GM20431 (cell line): ENCODE results near the gene PRDX6.

Experiments
- in situ Hi-C: fragments of 300-500 bp; cut with MseI, MboI; formaldehyde crosslinking; loops from one replicate; pipeline ENCODE4 v1.15.0; 2020; ENCODE audit warnings: low sequenced_read_pairs; ENCODE audit not compliant: unreplicated experiment

PRDX6 gene

GRCh38 chr1:173477286-173478093 lies at the start of gene PRDX6:
Gene PRDX6 (plus strand): TSS chr1:173477335. CDS start chr1:173477398, 63 bp downstream.
- in situ Hi-C loops = no loop called here

- in situ Hi-C loops = loop anchor here (25.0 kb wide), 1 partner anchor 408 kb away; no protein-coding TSS in a partner anchor
These were observed 47.4 kb upstream of the PRDX6 start for GRCh38 chr1:173429471-173430402.

GRCh38 chr1:173430677-173431303 lies 46.3 kb upstream of the PRDX6 start:
- in situ Hi-C loops = loop anchor here (25.0 kb wide), 1 partner anchor 407 kb away; no protein-coding TSS in a partner anchor

- in situ Hi-C loops = loop anchor here (25.0 kb wide), 1 partner anchor 406 kb away; no protein-coding TSS in a partner anchor
These were observed 45.7 kb upstream of the PRDX6 start for GRCh38 chr1:173431304-173432045.

- in situ Hi-C loops = loop anchor here (25.0 kb wide), 1 partner anchor 405 kb away; no protein-coding TSS in a partner anchor
These were observed 44.8 kb upstream of the PRDX6 start for GRCh38 chr1:173432331-173432730.

- in situ Hi-C loops = loop anchor here (25.0 kb wide), 1 partner anchor 403 kb away; no protein-coding TSS in a partner anchor
These were observed 43.3 kb upstream of the PRDX6 start for GRCh38 chr1:173433751-173434326.

GRCh38 chr1:173436841-173437428 lies 40.2 kb upstream of the PRDX6 start:
- in situ Hi-C loops = loop anchor here (25.0 kb wide), 1 partner anchor 400 kb away; no protein-coding TSS in a partner anchor

GRCh38 chr1:173438675-173439074 lies 38.5 kb upstream of the PRDX6 start:
- in situ Hi-C loops = loop anchor here (25.0 kb wide), 1 partner anchor 399 kb away; no protein-coding TSS in a partner anchor

- in situ Hi-C loops = loop anchor here (25.0 kb wide), 1 partner anchor 397 kb away; no protein-coding TSS in a partner anchor
These were observed 36.7 kb upstream of the PRDX6 start for GRCh38 chr1:173440430-173440829.

- in situ Hi-C loops = loop anchor here (25.0 kb wide), 1 partner anchor 393 kb away; no protein-coding TSS in a partner anchor
These were observed 32.4 kb upstream of the PRDX6 start for GRCh38 chr1:173444757-173445156.

GRCh38 chr1:173445164-173445563 lies 32.0 kb upstream of the PRDX6 start:
- in situ Hi-C loops = loop anchor here (25.0 kb wide), 1 partner anchor 392 kb away; no protein-coding TSS in a partner anchor

- in situ Hi-C loops = loop anchor here (25.0 kb wide), 1 partner anchor 392 kb away; no protein-coding TSS in a partner anchor
These were observed 31.5 kb upstream of the PRDX6 start for GRCh38 chr1:173445656-173446055.

GRCh38 chr1:173447224-173447623 lies 29.9 kb upstream of the PRDX6 start:
- in situ Hi-C loops = loop anchor here (25.0 kb wide), 1 partner anchor 390 kb away; no protein-coding TSS in a partner anchor

- in situ Hi-C loops = loop anchor here (25.0 kb wide), 1 partner anchor 388 kb away; no protein-coding TSS in a partner anchor
These were observed 28.2 kb upstream of the PRDX6 start for GRCh38 chr1:173448945-173449344.

- in situ Hi-C loops = no loop called here
These were observed 25.2 kb upstream of the PRDX6 start for GRCh38 chr1:173451981-173452380.

GRCh38 chr1:173453982-173454381 lies 23.2 kb upstream of the PRDX6 start:
- in situ Hi-C loops = no loop called here

- in situ Hi-C loops = no loop called here
These were observed 22.1 kb upstream of the PRDX6 start for GRCh38 chr1:173454966-173455524.

GRCh38 chr1:173459885-173460284 lies 17.2 kb upstream of the PRDX6 start:
- in situ Hi-C loops = no loop called here
